HEK293 (cell line): ENCODE data around the gene UNC50.
"Not testable (repeated sequence)": the region's sequence is repeated elsewhere in the genome, so short reads cannot be mapped to it uniquely, and the experiment has no call there.

Experiments used
- CTCF ChIA-PET: fragments of 350-600 bp; formaldehyde crosslinking; extraction: SDS; loops from one replicate; lab custom pipeline; 2021; ENCODE audit warnings: antibody characterized with exemption; lab: Yijun Ruan, JAX
- POLR2A ChIA-PET: fragments of 300-600 bp; formaldehyde crosslinking; extraction: SDS; loops from one replicate; lab custom pipeline; 2020; ENCODE audit warnings: antibody characterized with exemption, inconsistent platforms; lab: Yijun Ruan, JAX
- H3K27ac ChIP-seq: fragments of 200-500 bp; sonication (Bioruptor generic); 2 replicates; pipeline ENCODE4 v1.5.1; 2014; ENCODE audit warnings: low read depth, low read length, control low read depth, inconsistent platforms; ENCODE audit errors: extremely low read depth
- H3K36me3 ChIP-seq, 2 experiments: fragments of 200-500 bp in 1 of 2; sonication (Bioruptor generic) in 1 of 2; 1 replicate in 1 of 2; 2 replicates in 1 of 2; pipeline ENCODE4 v1.5.1; 2014 to 2017; ENCODE audit warnings: inconsistent platforms in 2 of 2, low read length in 2 of 2; ENCODE audit not compliant: control insufficient read depth in 2 of 2, insufficient read depth in 1 of 2
- H3K4me1 ChIP-seq: fragments of 200-500 bp; sonication (Bioruptor generic); 2 replicates; pipeline ENCODE4 v1.5.1; 2014; ENCODE audit warnings: mild to moderate bottlenecking, low read length, inconsistent platforms; ENCODE audit not compliant: control insufficient read depth, insufficient read depth
- H3K4me3 ChIP-seq: 2 replicates; pipeline ENCODE4 v1.5.1; 2011; ENCODE audit warnings: low read depth, mild to moderate bottlenecking, control low read depth, low read length, moderate library complexity
- H3K9me3 ChIP-seq: fragments of 200-500 bp; sonication (Bioruptor generic); 2 replicates; pipeline ENCODE4 v1.5.1; 2014; ENCODE audit warnings: low read depth, low read length, inconsistent platforms; ENCODE audit not compliant: control insufficient read depth, insufficient read depth
- GLIS1 ChIP-seq: fragments of 450-650 bp; formaldehyde crosslinking; IDR thresholded peaks from 2 replicates; pipeline ENCODE4 v1.5.1; 2016; ENCODE audit warnings: missing biosample characterization, missing genetic modification characterization
- HOXC10 ChIP-seq: sonication (generic); formaldehyde crosslinking; IDR thresholded peaks from 2 replicates; pipeline ENCODE4 v1.8.1; 2023; ENCODE audit warnings: mild to moderate bottlenecking, missing genetic modification reagents
- KLF1 ChIP-seq: fragments of 450-650 bp; formaldehyde crosslinking; IDR thresholded peaks from 2 replicates; pipeline ENCODE4 v1.5.1; 2016; ENCODE audit warnings: missing biosample characterization, missing genetic modification characterization
- SETDB1 ChIP-seq: IDR thresholded peaks from one replicate; pipeline ENCODE4 v1.6.1; 2017; ENCODE audit warnings: mild to moderate bottlenecking, low read length, moderate library complexity, mixed read lengths; ENCODE audit not compliant: insufficient read length
- SP2 ChIP-seq: fragments of 450-650 bp; formaldehyde crosslinking; IDR thresholded peaks from 2 replicates; pipeline ENCODE4 v1.5.1; 2016; ENCODE audit warnings: missing biosample characterization, missing genetic modification characterization
- ZFP41 ChIP-seq: fragments of 450-650 bp; formaldehyde crosslinking; IDR thresholded peaks from 2 replicates; pipeline ENCODE4 v1.5.1; 2016; ENCODE audit warnings: missing biosample characterization, missing genetic modification characterization, borderline replicate concordance
- ZFP69B ChIP-seq: fragments of 450-650 bp; formaldehyde crosslinking; IDR thresholded peaks from 2 replicates; pipeline ENCODE4 v1.5.1; 2016; ENCODE audit warnings: missing biosample characterization, missing genetic modification characterization
- ZNF121 ChIP-seq: fragments of 450-650 bp; formaldehyde crosslinking; IDR thresholded peaks from 2 replicates; pipeline ENCODE4 v1.5.1; 2016; ENCODE audit warnings: missing biosample characterization, missing genetic modification characterization
- ZNF138 ChIP-seq: fragments of 450-650 bp; formaldehyde crosslinking; IDR thresholded peaks from 2 replicates; pipeline ENCODE4 v1.5.1; 2016; ENCODE audit warnings: missing biosample characterization, missing genetic modification characterization, borderline replicate concordance
- ZNF140 ChIP-seq: fragments of 450-650 bp; formaldehyde crosslinking; IDR thresholded peaks from 2 replicates; pipeline ENCODE4 v1.5.1; 2016; ENCODE audit warnings: missing biosample characterization, missing genetic modification characterization
- ZNF155 ChIP-seq: fragments of 450-650 bp; formaldehyde crosslinking; IDR thresholded peaks from 2 replicates; pipeline ENCODE4 v1.5.1; 2016; ENCODE audit warnings: missing biosample characterization, missing genetic modification characterization
- ZNF350 ChIP-seq: fragments of 450-650 bp; formaldehyde crosslinking; IDR thresholded peaks from 2 replicates; pipeline ENCODE4 v1.5.0; 2017; ENCODE audit warnings: missing biosample characterization, mild to moderate bottlenecking, missing genetic modification characterization
- ZNF394 ChIP-seq: fragments of 450-650 bp; formaldehyde crosslinking; IDR thresholded peaks from 2 replicates; pipeline ENCODE4 v1.5.1; 2016; ENCODE audit warnings: missing biosample characterization, missing genetic modification characterization, mild to moderate bottlenecking, moderate library complexity, borderline replicate concordance
- ZNF510 ChIP-seq: fragments of 450-650 bp; formaldehyde crosslinking; IDR thresholded peaks from 2 replicates; pipeline ENCODE4 v1.5.1; 2018; ENCODE audit warnings: mild to moderate bottlenecking, missing genetic modification characterization, missing biosample characterization; ENCODE audit not compliant: insufficient replicate concordance
- ZNF658 ChIP-seq: fragments of 450-650 bp; formaldehyde crosslinking; IDR thresholded peaks from 2 replicates; pipeline ENCODE4; 2016; ENCODE audit warnings: missing biosample characterization, missing genetic modification characterization
- TF ChIP-seq, protein P1 (sequence below): fragments of 450-650 bp; formaldehyde crosslinking; IDR thresholded peaks from 2 replicates; pipeline ENCODE4 v1.5.1; 2016; ENCODE audit warnings: missing biosample characterization, missing genetic modification characterization
- TF ChIP-seq, protein P2 (sequence below): fragments of 450-650 bp; formaldehyde crosslinking; IDR thresholded peaks from 2 replicates; pipeline ENCODE4 v1.5.1; 2016; ENCODE audit warnings: missing biosample characterization, missing genetic modification characterization
- TF ChIP-seq, protein P3 (sequence below): fragments of 450-650 bp; formaldehyde crosslinking; IDR thresholded peaks from 2 replicates; pipeline ENCODE4 v1.5.1; 2017; ENCODE audit warnings: missing biosample characterization, missing genetic modification characterization

The UNC50 gene

DNA sequence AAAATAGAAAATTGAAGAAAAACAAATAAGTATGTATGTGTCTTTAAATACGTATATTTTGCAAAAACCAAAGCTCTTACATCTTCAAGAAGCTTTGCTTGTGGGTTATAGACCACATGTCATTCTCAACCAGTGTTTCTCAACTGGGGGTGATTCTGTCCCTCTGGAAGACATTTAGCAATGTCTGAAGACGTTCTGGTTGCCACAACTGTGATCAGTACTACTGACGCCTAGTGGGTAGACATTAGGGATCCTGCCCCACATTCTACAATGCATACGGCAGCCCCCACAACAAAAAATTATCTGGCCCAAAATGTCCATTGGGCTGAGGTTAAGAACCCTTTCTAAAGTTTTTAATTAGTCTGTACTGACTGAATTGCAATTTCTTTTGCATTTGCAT is 48.4 kb downstream of the UNC50 start:
- Histone ChIP-seq H3K4me3 (no peak overlapping the region), H3K4me1 (no peaks in the 10 kb centered on the region), H3K36me3 (no peaks in the 10 kb centered on the region), H3K27ac (no peak overlapping the region), H3K9me3 (no peaks in the 10 kb centered on the region)
- TF ChIP-seq ZNF350 (no peak), ZNF140 (no peak)
- TF ChIP-seq, protein P1, sequence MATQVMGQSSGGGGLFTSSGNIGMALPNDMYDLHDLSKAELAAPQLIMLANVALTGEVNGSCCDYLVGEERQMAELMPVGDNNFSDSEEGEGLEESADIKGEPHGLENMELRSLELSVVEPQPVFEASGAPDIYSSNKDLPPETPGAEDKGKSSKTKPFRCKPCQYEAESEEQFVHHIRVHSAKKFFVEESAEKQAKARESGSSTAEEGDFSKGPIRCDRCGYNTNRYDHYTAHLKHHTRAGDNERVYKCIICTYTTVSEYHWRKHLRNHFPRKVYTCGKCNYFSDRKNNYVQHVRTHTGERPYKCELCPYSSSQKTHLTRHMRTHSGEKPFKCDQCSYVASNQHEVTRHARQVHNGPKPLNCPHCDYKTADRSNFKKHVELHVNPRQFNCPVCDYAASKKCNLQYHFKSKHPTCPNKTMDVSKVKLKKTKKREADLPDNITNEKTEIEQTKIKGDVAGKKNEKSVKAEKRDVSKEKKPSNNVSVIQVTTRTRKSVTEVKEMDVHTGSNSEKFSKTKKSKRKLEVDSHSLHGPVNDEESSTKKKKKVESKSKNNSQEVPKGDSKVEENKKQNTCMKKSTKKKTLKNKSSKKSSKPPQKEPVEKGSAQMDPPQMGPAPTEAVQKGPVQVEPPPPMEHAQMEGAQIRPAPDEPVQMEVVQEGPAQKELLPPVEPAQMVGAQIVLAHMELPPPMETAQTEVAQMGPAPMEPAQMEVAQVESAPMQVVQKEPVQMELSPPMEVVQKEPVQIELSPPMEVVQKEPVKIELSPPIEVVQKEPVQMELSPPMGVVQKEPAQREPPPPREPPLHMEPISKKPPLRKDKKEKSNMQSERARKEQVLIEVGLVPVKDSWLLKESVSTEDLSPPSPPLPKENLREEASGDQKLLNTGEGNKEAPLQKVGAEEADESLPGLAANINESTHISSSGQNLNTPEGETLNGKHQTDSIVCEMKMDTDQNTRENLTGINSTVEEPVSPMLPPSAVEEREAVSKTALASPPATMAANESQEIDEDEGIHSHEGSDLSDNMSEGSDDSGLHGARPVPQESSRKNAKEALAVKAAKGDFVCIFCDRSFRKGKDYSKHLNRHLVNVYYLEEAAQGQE = no peak
- ChIA-PET POLR2A (no interaction called here), CTCF (interaction anchor here (0.5 to 1.9 kb wide), 4 partner anchors 11 to 523 kb away, joined by 3 to 6 read pairs (median 5); no protein-coding TSS in a partner anchor)

DNA sequence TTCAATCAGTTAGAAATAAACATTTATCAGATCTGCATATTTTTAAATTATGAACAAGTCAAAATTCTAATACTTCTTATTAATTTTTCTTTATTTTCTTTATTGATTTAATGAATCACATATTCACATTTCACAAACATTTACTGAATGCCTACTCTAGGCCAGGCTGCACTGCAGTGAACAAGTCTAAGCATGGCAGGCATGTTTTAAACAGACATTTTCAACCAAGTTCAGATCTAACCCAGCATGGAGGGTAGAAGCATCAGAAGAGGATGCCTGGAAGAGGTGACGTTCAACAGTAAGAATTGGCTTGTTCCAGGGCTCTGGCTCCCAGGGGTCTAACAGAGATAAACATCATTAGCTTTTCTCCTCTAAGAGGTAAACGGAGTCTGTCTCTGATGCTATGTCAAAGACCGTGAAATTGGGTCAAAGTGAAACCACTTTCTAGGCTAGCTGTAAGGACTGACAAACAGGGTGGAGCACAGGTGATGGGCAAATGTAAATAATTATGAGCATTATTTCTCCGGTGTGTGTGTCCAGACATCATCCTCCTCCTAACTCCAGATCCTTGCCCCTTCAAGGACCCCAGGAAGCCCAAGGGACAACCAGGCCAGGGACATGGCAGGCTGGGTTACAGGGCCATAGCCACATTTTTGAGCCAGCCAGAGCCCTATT is 50.6 kb downstream of the UNC50 start:
- ChIA-PET CTCF (interaction anchor here (0.6 kb wide), 1 partner anchor 189 kb away, joined by 5 read pairs; no protein-coding TSS in a partner anchor), POLR2A (no interaction called here)
- Histone ChIP-seq H3K4me3 (no peak overlapping the region), H3K36me3 (no peaks in the 10 kb centered on the region), H3K27ac (no peak overlapping the region), H3K4me1 (no peaks in the 10 kb centered on the region), H3K9me3 (no peaks in the 10 kb centered on the region)
- TF ChIP-seq, protein P2, sequence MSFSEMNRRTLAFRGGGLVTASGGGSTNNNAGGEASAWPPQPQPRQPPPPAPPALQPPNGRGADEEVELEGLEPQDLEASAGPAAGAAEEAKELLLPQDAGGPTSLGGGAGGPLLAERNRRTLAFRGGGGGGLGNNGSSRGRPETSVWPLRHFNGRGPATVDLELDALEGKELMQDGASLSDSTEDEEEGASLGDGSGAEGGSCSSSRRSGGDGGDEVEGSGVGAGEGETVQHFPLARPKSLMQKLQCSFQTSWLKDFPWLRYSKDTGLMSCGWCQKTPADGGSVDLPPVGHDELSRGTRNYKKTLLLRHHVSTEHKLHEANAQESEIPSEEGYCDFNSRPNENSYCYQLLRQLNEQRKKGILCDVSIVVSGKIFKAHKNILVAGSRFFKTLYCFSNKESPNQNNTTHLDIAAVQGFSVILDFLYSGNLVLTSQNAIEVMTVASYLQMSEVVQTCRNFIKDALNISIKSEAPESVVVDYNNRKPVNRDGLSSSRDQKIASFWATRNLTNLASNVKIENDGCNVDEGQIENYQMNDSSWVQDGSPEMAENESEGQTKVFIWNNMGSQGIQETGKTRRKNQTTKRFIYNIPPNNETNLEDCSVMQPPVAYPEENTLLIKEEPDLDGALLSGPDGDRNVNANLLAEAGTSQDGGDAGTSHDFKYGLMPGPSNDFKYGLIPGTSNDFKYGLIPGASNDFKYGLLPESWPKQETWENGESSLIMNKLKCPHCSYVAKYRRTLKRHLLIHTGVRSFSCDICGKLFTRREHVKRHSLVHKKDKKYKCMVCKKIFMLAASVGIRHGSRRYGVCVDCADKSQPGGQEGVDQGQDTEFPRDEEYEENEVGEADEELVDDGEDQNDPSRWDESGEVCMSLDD (tag by site-specific recombination) = no peak
- TF ChIP-seq ZNF121 (tag by site-specific recombination) (no peak), HOXC10 (no peak), SP2 (tag by site-specific recombination) (no peak), GLIS1 (tag by site-specific recombination) (no peak), ZNF140 (no peak), ZNF155 (tag by site-specific recombination) (no peak), ZNF138 (tag by site-specific recombination) (no peak), KLF1 (tag by site-specific recombination) (no peak), ZFP69B (tag by site-specific recombination) (no peak), ZNF658 (tag by site-specific recombination) (no peak), ZFP41 (no peak), ZNF394 (tag by site-specific recombination) (no peak), ZNF510 (no peak), SETDB1 (no peak)
- TF ChIP-seq, protein P3, sequence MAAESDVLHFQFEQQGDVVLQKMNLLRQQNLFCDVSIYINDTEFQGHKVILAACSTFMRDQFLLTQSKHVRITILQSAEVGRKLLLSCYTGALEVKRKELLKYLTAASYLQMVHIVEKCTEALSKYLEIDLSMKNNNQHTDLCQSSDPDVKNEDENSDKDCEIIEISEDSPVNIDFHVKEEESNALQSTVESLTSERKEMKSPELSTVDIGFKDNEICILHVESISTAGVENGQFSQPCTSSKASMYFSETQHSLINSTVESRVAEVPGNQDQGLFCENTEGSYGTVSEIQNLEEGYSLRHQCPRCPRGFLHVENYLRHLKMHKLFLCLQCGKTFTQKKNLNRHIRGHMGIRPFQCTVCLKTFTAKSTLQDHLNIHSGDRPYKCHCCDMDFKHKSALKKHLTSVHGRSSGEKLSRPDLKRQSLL (tag by site-specific recombination) = no peak

DNA sequence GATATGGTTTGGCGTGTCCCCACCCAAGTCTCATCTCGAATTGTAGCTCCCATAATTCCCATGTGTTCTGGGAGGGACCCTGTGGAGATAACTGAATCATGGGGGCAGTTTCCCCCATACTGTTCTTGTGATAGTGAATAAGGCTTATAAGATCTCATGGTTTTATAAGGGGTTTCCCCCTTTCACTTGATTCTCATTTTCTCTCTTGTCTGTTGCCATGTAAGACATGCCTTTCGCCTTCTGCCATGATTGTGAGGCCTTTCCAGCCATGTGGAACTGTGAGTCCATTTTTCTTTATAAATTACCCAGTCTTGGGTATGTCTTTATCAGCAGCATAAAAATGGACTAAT is 51.1 kb downstream of the UNC50 start:
- H3K36me3 ChIP-seq, H3K4me3 ChIP-seq, H3K9me3 ChIP-seq, POLR2A ChIA-PET, H3K27ac ChIP-seq, H3K4me1 ChIP-seq: not testable (repeated sequence)
- CTCF ChIA-PET = interaction anchor here (0.6 kb wide), 1 partner anchor 188 kb away, joined by 5 read pairs; no protein-coding TSS in a partner anchor
